HG03103 (cell line): ENCODE results near the gene ADAMTS17.

Experiments
- ATAC-seq: cut with Tn5 transposase; IDR thresholded peaks from one replicate; pipeline ENCODE4 v1.9.1; 2021; ENCODE audit warnings: low read depth; ENCODE audit not compliant: unreplicated experiment

The ADAMTS17 gene

GRCh38 chr15:100341750-100342560 is at the start of gene ADAMTS17:
TSS of gene ADAMTS17 (minus strand) at chr15:100341975. CDS start at chr15:100341899, 76 bp downstream.
- ATAC-seq: peak; percentile 99

GRCh38 chr15:100385300-100386050 is 43.7 kb upstream of the ADAMTS17 start:
- no peak for ATAC-seq

- ATAC-seq: no peak
Measured at GRCh38 chr15:100384108-100384410, 42.3 kb upstream of the ADAMTS17 start.

GRCh38 chr15:100383302-100384107 is 41.7 kb upstream of the ADAMTS17 start:
- ATAC-seq: no peak

- no peak for ATAC-seq
Measured at GRCh38 chr15:100373942-100374341, 32.2 kb upstream of the ADAMTS17 start.

GRCh38 chr15:100373120-100373896 is 31.5 kb upstream of the ADAMTS17 start:
- no peak for ATAC-seq

GRCh38 chr15:100372739-100373119 is 31.0 kb upstream of the ADAMTS17 start:
- ATAC-seq: no peak

GRCh38 chr15:100355342-100355741 is 13.6 kb upstream of the ADAMTS17 start:
- no peak for ATAC-seq

- ATAC-seq: no peak
Measured at GRCh38 chr15:100353449-100353848, 11.7 kb upstream of the ADAMTS17 start.

GRCh38 chr15:100350434-100351226 is 8.9 kb upstream of the ADAMTS17 start:
- no peak for ATAC-seq

- ATAC-seq: peak; percentile 76
Measured at GRCh38 chr15:100349696-100350433, 8.1 kb upstream of the ADAMTS17 start.

- no peak for ATAC-seq
Measured at GRCh38 chr15:100349321-100349695, 7.5 kb upstream of the ADAMTS17 start.

- no peak for ATAC-seq
Measured at GRCh38 chr15:100348578-100348977, 6.8 kb upstream of the ADAMTS17 start.

GRCh38 chr15:100346866-100347512 is 5.2 kb upstream of the ADAMTS17 start:
- no peak for ATAC-seq

- no peak for ATAC-seq
Measured at GRCh38 chr15:100345438-100345837, 3.7 kb upstream of the ADAMTS17 start.

- no peak for ATAC-seq
Measured at GRCh38 chr15:100343251-100343650, 1.5 kb upstream of the ADAMTS17 start.

GRCh38 chr15:100341239-100341749 is 481 bp downstream of the ADAMTS17 start:
- peak; percentile 9 for ATAC-seq

GRCh38 chr15:100340721-100341238 is 995 bp downstream of the ADAMTS17 start:
- ATAC-seq: no peak
